Prostate gland (tissue), 2 donors: ENCODE data around the gene DAAM1.

Experiments used
- CTCF ChIP-seq, 4 experiments: fragments of 200-600 bp in 2 of 4; fragments of 450-650 bp in 2 of 4; sonication (generic) in 2 of 4; IDR thresholded peaks; 1 replicate in 3 of 4; 2 replicates in 1 of 4; pipeline ENCODE4 v1.5.1; 2016 to 2019; ENCODE audit warnings: antibody characterized with exemption in 4 of 4, mild to moderate bottlenecking in 2 of 4, moderate library complexity in 2 of 4
- POLR2A ChIP-seq: fragments of 450-650 bp; IDR thresholded peaks from one replicate; pipeline ENCODE4 v1.6.1; 2016; ENCODE audit warnings: antibody characterized with exemption, mild to moderate bottlenecking

- no peak for TF ChIP-seq CTCF (IDR thresholded peaks at IDR 0.05)
- TF ChIP-seq POLR2A: no peak
Observed at GRCh38 chr14:59189786-59190368, 1.4 kb downstream of the DAAM1 start.
